NCI-H1048 (cell line): ENCODE measurements around the gene ZSWIM6.

Experiments used
- DNase-seq: peaks from one replicate; lab custom pipeline; 2025; lab: John Stamatoyannopoulos, UW

The ZSWIM6 gene

GRCh38 chr5:61307191-61307590, 24.9 kb upstream of the ZSWIM6 start:
- DNase-seq, result peak; percentile 53

- DNase-seq, result no peak
Observed at GRCh38 chr5:61307611-61308010, 24.4 kb upstream of the ZSWIM6 start.

GRCh38 chr5:61308712-61309111, 23.3 kb upstream of the ZSWIM6 start:
- DNase-seq, result no peak

GRCh38 chr5:61309115-61309514, 22.9 kb upstream of the ZSWIM6 start:
- no peak for DNase-seq

- no peak for DNase-seq
Observed at GRCh38 chr5:61311056-61311610, 20.9 kb upstream of the ZSWIM6 start.

- DNase-seq, result no peak
Observed at GRCh38 chr5:61311836-61312808, 19.9 kb upstream of the ZSWIM6 start.

GRCh38 chr5:61313960-61314681, 17.9 kb upstream of the ZSWIM6 start:
- no peak for DNase-seq

GRCh38 chr5:61318376-61318775, 13.7 kb upstream of the ZSWIM6 start:
- DNase-seq, result no peak

GRCh38 chr5:61319388-61320146, 12.5 kb upstream of the ZSWIM6 start:
- DNase-seq, result peak; percentile 24

GRCh38 chr5:61320860-61321259, 11.2 kb upstream of the ZSWIM6 start:
- no peak for DNase-seq

GRCh38 chr5:61321669-61322068, 10.4 kb upstream of the ZSWIM6 start:
- no peak for DNase-seq

GRCh38 chr5:61322738-61323725, 9.0 kb upstream of the ZSWIM6 start:
- DNase-seq, result no peak

- DNase-seq, result no peak
Observed at GRCh38 chr5:61327760-61328753, 4.0 kb upstream of the ZSWIM6 start.

- no peak for DNase-seq
Observed at GRCh38 chr5:61328791-61329549, 3.1 kb upstream of the ZSWIM6 start.

GRCh38 chr5:61329550-61330128, 2.4 kb upstream of the ZSWIM6 start:
- no peak for DNase-seq

GRCh38 chr5:61330341-61330844, 1.7 kb upstream of the ZSWIM6 start:
- peak; percentile 45 for DNase-seq

GRCh38 chr5:61330845-61331406, 1.1 kb upstream of the ZSWIM6 start:
- DNase-seq, result peak; percentile 45

GRCh38 chr5:61332358-61332749, 296 bp downstream of the ZSWIM6 start:
- no peak for DNase-seq
